Measurements from ENCODE around the gene PRKCE.
A peak's percentile ranks its signal among the peaks of the same experiment; 100 is the strongest.

The PRKCE gene

GRCh38 chr2:46067062-46067461 lies 415.6 kb downstream of the PRKCE start:
- no peak for DNase-seq

GRCh38 chr2:46067501-46068305 lies 416.2 kb downstream of the PRKCE start:
- no peak for DNase-seq

DNA sequence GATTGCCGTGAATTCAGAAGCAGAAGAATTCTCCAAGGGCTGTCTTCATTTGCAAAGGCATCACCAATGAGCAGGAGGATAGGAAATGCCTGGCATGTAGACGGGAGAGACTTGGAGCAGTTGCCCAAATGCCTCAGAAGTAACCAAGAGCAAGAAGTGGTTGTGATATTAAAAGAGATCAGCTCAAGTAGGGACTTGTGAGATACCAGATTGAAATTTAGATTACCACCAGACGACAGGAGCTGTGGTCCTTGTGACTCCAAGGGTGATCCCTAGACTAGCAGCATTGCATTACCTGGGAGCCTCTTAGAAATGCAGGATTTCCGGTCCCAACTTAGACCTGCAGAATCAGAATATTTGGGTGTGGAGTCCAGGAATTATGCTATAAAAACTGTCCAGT lies 417.2 kb downstream of the PRKCE start:
- no peak for DNase-seq

GRCh38 chr2:46071074-46071473 lies 419.6 kb downstream of the PRKCE start:
- DNase-seq, result no peak

DNA sequence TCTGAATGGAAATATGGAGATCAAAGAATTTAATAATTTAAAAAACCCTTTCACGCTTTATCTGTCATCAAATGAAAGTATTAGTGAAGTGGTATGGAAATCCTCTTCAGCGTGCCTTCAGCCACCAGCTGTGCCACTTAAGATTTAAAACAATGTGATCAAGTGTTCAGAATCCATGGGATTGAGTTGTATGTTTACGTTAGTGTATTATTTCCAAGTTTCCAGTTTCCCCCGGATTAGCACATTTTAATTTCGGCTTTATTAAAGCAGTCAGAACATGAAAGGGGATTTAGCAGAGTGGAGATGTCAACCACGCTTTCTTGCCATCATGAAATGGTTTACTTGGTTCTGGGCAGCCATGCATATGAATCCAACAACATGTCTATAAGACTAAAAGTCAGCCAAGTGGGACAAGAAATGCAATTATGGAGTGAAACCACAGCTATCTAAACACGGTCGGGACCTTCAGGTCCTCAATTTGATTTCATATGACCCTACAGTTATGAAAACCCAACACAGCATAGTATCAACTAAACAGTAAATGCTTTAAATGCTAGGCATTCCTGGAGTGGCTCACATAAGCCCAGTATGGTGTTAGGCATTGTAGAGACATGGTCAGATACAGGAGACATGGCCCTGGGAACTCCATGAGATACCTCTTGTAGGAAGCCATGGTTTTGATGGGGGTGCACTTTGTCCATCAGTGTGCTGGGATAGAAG lies 420.8 kb downstream of the PRKCE start:
- peak; percentile 10 for DNase-seq

DNA sequence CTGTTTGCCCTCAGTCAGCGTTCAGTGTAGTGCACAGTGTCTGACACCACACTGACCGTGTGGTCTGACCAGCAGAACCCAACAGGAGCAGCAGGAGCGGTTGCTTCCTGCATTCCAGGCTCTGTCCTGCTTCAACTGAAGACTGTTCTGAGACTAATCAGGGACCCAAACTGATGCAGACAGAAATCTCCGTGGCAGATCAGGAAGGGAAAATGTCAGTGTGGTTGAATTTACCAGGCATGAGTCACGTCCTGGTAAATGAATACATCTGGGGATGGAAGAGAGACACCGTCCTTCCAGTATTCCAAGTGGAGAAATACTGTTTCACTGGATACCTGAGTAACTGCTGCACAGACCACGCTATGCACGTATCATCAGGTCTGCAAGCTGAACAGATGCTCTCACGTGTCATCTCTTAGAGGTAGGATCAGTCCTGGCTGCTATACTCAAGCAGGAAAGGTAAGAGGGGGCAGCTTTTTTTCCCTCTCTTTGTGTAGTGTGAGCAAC lies 422.1 kb downstream of the PRKCE start:
- DNase-seq, result no peak

DNA sequence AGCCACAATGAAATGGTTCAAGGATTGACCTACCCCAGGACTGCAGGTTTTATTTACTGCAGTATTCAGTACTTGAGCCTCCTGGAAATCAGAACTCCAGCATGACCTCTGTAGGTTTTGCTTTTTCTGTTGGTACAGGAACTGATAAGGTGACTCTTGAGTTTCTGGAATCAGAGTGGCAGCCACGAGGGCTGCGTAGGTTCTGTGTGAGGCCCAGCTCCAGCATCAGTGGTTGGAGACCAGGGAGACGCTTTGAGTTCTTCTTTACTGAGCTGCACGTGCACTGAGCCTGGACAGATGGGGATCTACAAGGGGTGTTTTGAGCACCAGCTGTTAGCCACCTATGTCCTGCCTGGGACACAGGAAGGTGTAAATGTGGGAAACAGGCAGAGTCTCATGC lies 423.0 kb downstream of the PRKCE start:
- no peak for DNase-seq

GRCh38 chr2:46075848-46076247 lies 424.4 kb downstream of the PRKCE start:
- DNase-seq, result no peak

DNA sequence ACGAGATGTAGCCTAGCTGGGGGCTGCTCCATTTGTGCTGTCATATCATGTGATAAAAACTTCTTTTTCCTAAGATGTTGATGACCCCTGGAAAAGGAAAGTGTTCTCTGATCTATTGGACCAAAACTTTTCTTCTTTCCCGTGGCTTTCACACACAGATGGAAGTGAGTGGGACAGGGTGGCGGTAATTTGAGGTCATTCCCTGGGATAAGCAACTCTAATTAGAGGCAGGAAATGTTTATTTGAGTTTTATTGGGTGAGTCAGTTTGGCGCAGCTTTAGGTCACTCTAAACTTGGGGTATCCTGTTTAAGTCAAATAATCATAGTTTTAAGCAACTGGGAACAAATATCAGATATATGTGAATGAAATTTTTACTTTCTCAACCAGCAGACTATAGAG lies 424.8 kb downstream of the PRKCE start:
- DNase-seq, result no peak

GRCh38 chr2:46076875-46077274 lies 425.4 kb downstream of the PRKCE start:
- no peak for DNase-seq

- DNase-seq, result no peak
Measured at GRCh38 chr2:46077522-46078107, 426.1 kb downstream of the PRKCE start.

GRCh38 chr2:46079985-46080560 lies 428.6 kb downstream of the PRKCE start:
- no peak for DNase-seq

GRCh38 chr2:46082531-46083485 lies 431.3 kb downstream of the PRKCE start:
- no peak for DNase-seq

GRCh38 chr2:46086578-46087070 lies 435.1 kb downstream of the PRKCE start:
- no peak for DNase-seq

DNA sequence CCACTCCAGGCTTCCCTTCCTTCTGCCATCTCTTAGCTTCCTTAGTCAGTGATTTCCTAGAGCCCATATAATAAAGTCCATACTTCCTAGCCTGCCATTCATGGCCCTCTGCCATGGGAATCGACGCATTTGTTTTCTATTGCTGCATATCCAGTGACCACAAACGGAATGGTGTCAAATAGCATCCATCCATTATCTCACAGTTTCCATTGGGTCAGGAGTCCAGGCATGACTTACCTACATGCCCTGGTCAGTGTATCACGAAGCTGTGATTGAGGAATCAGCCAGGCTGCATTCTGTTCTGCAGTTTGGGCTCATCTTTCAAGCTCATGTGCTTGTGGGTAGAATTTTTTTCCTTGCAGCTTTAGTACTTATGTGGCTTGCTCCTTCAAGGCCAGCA lies 436.0 kb downstream of the PRKCE start:
- DNase-seq, result no peak

GRCh38 chr2:46091004-46091403 lies 439.5 kb downstream of the PRKCE start:
- DNase-seq, result no peak

DNA sequence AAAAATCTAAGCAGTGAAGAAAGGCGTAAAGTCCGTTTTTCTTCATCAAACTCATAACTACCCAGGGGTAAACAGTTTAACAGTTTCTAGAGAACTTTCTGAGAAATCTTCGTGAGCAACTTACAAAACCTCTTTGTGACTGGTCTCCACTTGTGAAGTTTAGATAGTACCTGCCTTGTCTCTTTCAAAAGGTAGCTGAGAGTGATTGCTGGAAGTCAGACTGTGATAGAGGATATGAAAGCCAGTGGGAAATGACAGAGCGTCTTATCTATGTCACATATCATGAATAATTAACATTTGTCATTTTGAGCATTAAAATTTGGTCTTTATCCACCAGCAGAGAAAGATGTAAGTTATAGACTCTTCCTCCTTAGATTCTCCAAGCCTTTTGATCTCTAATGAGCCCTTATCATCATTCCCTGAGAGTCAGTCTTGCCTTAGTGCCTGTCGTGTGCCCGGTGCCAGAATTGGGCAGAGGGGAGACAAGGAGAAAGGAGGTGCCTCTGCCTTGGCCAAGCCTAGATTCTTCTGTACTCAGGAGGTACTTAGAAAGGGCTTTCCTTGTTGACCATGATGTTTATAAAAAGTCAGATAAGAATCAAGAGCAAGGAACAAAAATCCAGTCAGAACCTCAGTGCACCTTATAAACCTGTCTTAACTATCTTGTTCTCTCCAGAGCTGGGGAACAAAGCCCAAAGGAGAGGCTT lies 440.6 kb downstream of the PRKCE start:
- DNase-seq, result no peak

- DNase-seq, result no peak
Measured at GRCh38 chr2:46094689-46095088, 443.2 kb downstream of the PRKCE start.

DNA sequence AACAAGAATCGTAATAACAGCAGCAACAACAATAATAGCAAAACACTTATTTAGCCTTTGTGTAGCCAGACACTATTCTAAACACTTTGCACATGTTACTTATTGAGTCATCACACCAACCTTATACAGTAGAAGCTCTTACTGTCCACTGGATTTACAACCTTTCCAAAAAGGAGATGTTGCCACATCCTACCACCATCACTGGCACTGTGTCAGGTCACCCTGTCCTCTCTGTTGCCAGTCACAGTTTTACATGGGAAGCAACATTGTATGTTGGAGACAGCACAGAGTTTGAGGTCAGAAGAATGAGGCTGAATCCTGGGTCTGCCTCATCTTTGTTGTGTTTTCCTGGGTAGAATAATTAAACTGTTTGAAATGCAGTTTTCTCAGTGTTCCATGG lies 444.4 kb downstream of the PRKCE start:
- DNase-seq, result no peak

GRCh38 chr2:46096260-46096659 lies 444.8 kb downstream of the PRKCE start:
- no peak for DNase-seq

DNA sequence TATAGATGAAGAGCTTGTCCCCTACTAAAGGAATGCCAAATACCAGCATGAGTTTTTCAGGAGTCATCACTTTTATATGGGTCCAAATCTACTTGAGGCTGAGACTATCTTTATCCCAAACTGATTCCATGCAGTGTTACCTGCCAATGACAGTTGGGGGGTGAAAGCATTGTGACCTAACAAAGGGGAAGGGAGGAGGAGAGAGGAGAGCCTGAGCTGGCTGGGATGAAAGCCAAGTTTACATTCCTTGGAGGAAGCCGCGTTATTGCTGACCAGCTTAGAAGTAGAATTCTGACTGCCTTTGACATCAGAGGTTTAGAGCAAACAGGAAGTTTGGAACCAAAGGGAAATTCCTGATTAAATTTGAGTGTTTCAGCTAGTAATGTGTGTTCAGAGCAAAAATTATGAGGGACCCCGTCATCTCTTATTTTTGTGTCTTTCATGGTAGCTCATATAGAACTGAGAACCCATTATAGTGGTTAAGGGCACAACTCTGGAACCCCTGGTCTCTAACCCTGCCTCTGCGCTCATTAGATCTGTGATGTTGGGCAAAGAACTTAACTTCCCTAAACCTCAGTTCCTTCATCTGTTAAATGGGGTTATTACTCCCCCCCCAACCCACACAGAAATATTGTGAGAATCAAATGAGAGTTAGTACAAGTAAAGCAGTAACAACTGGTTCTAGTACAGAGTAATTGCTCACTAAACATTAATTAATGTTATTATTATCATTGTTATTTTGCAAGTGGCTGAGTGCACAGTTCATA lies 446.4 kb downstream of the PRKCE start:
- DNase-seq, result no peak

Data from DMS79 treated with DMSO at 0.1 percent for 48 hours (cell line).